ENCODE results near the gene HIC1. TPM values are rescaled to one million over a fixed set of nuclear protein-coding genes. Genes with fewer than 3 reads are reported as not detected.

Gene HIC1
- total RNA-seq, 4 donors from 2014 or later = 2.7 to 9.5 (median 4.9) TPM

- H3K9me3 ChIP-seq = no peaks in the 10 kb centered on the region
- 80% methylated on average over 20 of the region's 24 CpGs for WGBS
- peaks cover 68% of the 10 kb centered on the region for H3K4me1 ChIP-seq
Measured at GRCh38 chr17:2064980-2065785, 10.3 kb downstream of the HIC1 start.

DNA sequence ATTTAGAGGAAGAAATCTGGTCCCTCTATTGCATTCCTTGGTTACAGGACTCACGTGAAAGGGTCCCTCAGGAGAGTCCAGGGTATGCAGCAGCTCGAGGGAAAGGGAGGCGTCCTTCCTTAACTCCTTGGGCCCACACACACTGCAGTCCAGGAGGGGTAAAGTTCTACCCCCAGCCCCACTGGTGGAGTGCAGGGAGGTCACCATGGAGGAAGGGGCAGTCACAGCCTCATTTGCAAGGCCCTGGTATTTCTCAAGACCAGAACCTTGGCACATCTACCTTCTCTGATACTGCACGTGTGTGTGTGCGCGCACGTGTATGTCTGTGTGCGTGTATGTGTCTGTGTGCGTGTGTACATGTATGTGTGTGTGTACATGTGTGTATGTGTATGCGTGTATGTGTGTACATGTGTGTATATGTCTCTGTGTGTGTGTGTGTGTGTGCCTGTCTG is 11.1 kb downstream of the HIC1 start:
- peak overlapping the region; percentile 57 for H3K27ac ChIP-seq
- peaks cover 29% of the 10 kb centered on the region for H3K36me3 ChIP-seq
- 84% methylated on average over 10 of the region's 10 CpGs for WGBS

More at GRCh38 chr17:2064980-2065785, 10.3 kb downstream of the HIC1 start:
- Histone ChIP-seq H3K4me3 (no peak overlapping the region), H3K27ac (peak overlapping the region; percentile 57), H3K36me3 (peaks cover 29% of the 10 kb centered on the region), H3K27me3 (no peaks in the 10 kb centered on the region)
- DNase-seq (ENCODE audit: low spot score in 2 of 2) = peak in 1 of 2 donors; percentile 72
- TF ChIP-seq POLR2AphosphoS5 (IDR thresholded peaks at IDR 0.05) (no peak), POLR2A (IDR thresholded peaks at IDR 0.05) (no peak), EP300 (IDR thresholded peaks at IDR 0.05) (no peak)
- TF ChIP-seq, protein P1, sequence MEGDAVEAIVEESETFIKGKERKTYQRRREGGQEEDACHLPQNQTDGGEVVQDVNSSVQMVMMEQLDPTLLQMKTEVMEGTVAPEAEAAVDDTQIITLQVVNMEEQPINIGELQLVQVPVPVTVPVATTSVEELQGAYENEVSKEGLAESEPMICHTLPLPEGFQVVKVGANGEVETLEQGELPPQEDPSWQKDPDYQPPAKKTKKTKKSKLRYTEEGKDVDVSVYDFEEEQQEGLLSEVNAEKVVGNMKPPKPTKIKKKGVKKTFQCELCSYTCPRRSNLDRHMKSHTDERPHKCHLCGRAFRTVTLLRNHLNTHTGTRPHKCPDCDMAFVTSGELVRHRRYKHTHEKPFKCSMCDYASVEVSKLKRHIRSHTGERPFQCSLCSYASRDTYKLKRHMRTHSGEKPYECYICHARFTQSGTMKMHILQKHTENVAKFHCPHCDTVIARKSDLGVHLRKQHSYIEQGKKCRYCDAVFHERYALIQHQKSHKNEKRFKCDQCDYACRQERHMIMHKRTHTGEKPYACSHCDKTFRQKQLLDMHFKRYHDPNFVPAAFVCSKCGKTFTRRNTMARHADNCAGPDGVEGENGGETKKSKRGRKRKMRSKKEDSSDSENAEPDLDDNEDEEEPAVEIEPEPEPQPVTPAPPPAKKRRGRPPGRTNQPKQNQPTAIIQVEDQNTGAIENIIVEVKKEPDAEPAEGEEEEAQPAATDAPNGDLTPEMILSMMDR (IDR thresholded peaks at IDR 0.05) = no peak

GRCh38 chr17:2067048-2067561 is 12.2 kb downstream of the HIC1 start:
- TF ChIP-seq, protein P1 (IDR thresholded peaks at IDR 0.05) = no peak
- no peak for TF ChIP-seq POLR2AphosphoS5 (IDR thresholded peaks at IDR 0.05)
- no peak for TF ChIP-seq POLR2A (IDR thresholded peaks at IDR 0.05)
- TF ChIP-seq EP300 (IDR thresholded peaks at IDR 0.05) = no peak
- DNase-seq (ENCODE audit: low spot score in 2 of 2) = peak in 1 of 2 donors; percentile 59
- 62% methylated on average over 11 of the region's 14 CpGs for WGBS

More for the DNA sequence above, 11.1 kb downstream of the HIC1 start:
- Histone ChIP-seq H3K4me1 (peaks cover 69% of the 10 kb centered on the region), H3K4me3 (no peak overlapping the region), H3K9me3 (no peaks in the 10 kb centered on the region), H3K27me3 (no peaks in the 10 kb centered on the region)
- peak in 1 of 2 donors; percentile 56 for DNase-seq (ENCODE audit: low spot score in 2 of 2)
- TF ChIP-seq, protein P1 (IDR thresholded peaks at IDR 0.05) = no peak
- TF ChIP-seq POLR2AphosphoS5 (IDR thresholded peaks at IDR 0.05) (no peak), POLR2A (IDR thresholded peaks at IDR 0.05) (no peak), EP300 (IDR thresholded peaks at IDR 0.05) (no peak)

DNA sequence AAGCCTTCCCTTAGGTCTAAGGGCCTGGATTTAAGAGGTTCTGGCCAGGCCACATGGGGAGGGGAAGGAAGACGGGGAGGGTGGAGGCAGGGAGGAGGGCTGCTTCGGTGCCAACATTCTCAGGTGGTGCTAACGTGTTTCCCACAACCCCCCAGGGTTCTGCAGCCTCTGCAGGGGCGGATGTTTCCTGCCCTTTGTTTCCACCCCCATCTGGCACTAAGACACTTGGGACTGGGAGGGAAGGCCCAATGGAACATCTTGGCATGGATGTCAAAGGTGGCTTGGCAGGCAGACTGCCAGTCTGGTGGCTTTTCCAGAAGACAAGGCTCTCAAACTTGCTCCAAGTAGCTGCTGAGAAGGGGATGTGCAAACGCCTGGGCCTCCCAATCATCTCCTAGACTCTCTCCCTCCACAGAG is 12.7 kb downstream of the HIC1 start:
- no peak overlapping the region for H3K4me3 ChIP-seq
- no peaks in the 10 kb centered on the region for H3K9me3 ChIP-seq
- 17% methylated on average over 3 of the region's 5 CpGs for WGBS
- no peaks in the 10 kb centered on the region for H3K27me3 ChIP-seq
- no peak for TF ChIP-seq EP300 (IDR thresholded peaks at IDR 0.05)
- no peak for TF ChIP-seq POLR2AphosphoS5 (IDR thresholded peaks at IDR 0.05)
- TF ChIP-seq POLR2A (IDR thresholded peaks at IDR 0.05) = no peak
- TF ChIP-seq, protein P1 (IDR thresholded peaks at IDR 0.05) = no peak
- peaks cover 39% of the 10 kb centered on the region for H3K36me3 ChIP-seq
- DNase-seq (ENCODE audit: low spot score in 2 of 2) = no peak
- peak overlapping the region; percentile 74 for H3K27ac ChIP-seq
- H3K4me1 ChIP-seq = peaks cover 71% of the 10 kb centered on the region

More at GRCh38 chr17:2067048-2067561, 12.2 kb downstream of the HIC1 start:
- Histone ChIP-seq H3K4me3 (no peak overlapping the region), H3K9me3 (no peaks in the 10 kb centered on the region), H3K27me3 (no peaks in the 10 kb centered on the region), H3K27ac (peak overlapping the region; percentile 74), H3K36me3 (peaks cover 37% of the 10 kb centered on the region), H3K4me1 (peaks cover 72% of the 10 kb centered on the region)

DNA sequence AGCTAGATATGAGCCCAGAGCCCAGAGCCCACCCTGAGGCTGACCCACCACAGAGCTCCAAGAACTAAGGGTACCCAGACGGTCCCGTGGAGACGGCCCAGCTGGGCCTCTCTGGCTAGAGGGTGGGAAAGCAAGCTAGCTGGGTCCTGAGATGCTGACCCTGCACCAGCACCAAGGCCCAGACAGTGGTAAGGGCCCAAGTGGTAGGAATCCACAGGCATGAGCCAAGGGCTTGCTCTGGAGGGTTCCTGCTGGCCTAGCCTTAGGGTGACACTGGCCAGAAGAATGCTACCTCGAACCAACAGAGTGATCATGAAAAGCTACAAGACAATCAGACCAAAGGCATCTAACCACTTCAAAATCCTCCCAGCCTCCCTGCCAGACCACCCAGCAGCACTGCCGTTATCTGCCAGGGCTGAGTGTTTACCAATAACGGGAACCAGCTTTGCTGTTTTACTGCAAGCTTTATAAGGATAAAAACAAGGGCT is 13.2 kb downstream of the HIC1 start:
- Histone ChIP-seq H3K4me1 (peaks cover 67% of the 10 kb centered on the region), H3K27ac (peak overlapping the region; percentile 74), H3K4me3 (no peak overlapping the region), H3K36me3 (peaks cover 37% of the 10 kb centered on the region), H3K27me3 (no peaks in the 10 kb centered on the region), H3K9me3 (no peaks in the 10 kb centered on the region)
- WGBS = 68% methylated on average over 5 of the region's 6 CpGs
- DNase-seq (ENCODE audit: low spot score in 2 of 2) = peak in 1 of 2 donors; percentile 71
- TF ChIP-seq POLR2A (IDR thresholded peaks at IDR 0.05) (no peak), POLR2AphosphoS5 (IDR thresholded peaks at IDR 0.05) (no peak), EP300 (IDR thresholded peaks at IDR 0.05) (no peak)
- TF ChIP-seq, protein P1 (IDR thresholded peaks at IDR 0.05) = no peak

All from suprapubic skin (tissue), 4 donors.